Fibroblast of villous mesenchyme (primary cell): ENCODE data around the gene ZDHHC9. TPM values are rescaled to one million over a fixed set of nuclear protein-coding genes. Genes with fewer than 3 reads are reported as not detected.

ENCODE experiments used
- DNase-seq: peaks from one replicate; pipeline ENCODE4 v3.0.0-alpha.2; 2010; ENCODE audit warnings: low read depth
- H3K4me3 ChIP-seq: 2 replicates; pipeline ENCODE4 v1.5.1; 2011; ENCODE audit warnings: low read depth, mild to moderate bottlenecking, low read length
- CTCF ChIP-seq: IDR thresholded peaks from 2 replicates; pipeline ENCODE4 v1.5.1; 2012; ENCODE audit warnings: low read depth, mild to moderate bottlenecking, low read length; ENCODE audit not compliant: insufficient read depth
- total RNA-seq: library from RNA; depleted of rRNA; stranded (reverse); fragments of >200 nt; gene quantifications from 2 replicates; pipeline ENCODE4 v1.2.3, GENCODE V29; 2012

ZDHHC9 gene
- total RNA-seq, 1 donor = 22.0 TPM

GRCh38 chrX:129782706-129783105 lies 61.0 kb downstream of the ZDHHC9 start:
- TF ChIP-seq CTCF = no peak
- DNase-seq = no peak
- H3K4me3 ChIP-seq = no peak overlapping the region

- no peak overlapping the region for H3K4me3 ChIP-seq
- no peak for TF ChIP-seq CTCF
- DNase-seq = no peak
Measured at GRCh38 chrX:129781680-129782495, 61.8 kb downstream of the ZDHHC9 start.

- TF ChIP-seq CTCF = no peak
- no peak overlapping the region for H3K4me3 ChIP-seq
- DNase-seq = no peak
Measured at GRCh38 chrX:129781134-129781672, 62.5 kb downstream of the ZDHHC9 start.

GRCh38 chrX:129780441-129781105 lies 63.1 kb downstream of the ZDHHC9 start:
- no peak overlapping the region for H3K4me3 ChIP-seq
- no peak for DNase-seq
- no peak for TF ChIP-seq CTCF

- no peak for TF ChIP-seq CTCF
- H3K4me3 ChIP-seq = no peak within 1 kb of the TSS
- no peak for DNase-seq
Measured at GRCh38 chrX:129779747-129780146, 63.9 kb downstream of the ZDHHC9 start, which contains the start of gene SASH3. TSS of gene SASH3 (plus strand) at chrX:129779949. CDS start at chrX:129780098, 149 bp downstream.

GRCh38 chrX:129779086-129779672 lies 64.5 kb downstream of the ZDHHC9 start:
- H3K4me3 ChIP-seq = no peak overlapping the region
- no peak for DNase-seq
- TF ChIP-seq CTCF = no peak
